HG03521 (cell line): Measurements from ENCODE around the gene NTM.
"Not testable (repeated sequence)": the region's sequence is repeated elsewhere in the genome, so short reads cannot be mapped to it uniquely, and the experiment has no call there.

Experiments used
- ATAC-seq: cut with Tn5 transposase; IDR thresholded peaks from one replicate; pipeline ENCODE4 v1.9.1; 2021; ENCODE audit warnings: mild to moderate bottlenecking, moderate library complexity; ENCODE audit not compliant: unreplicated experiment

Gene NTM

GRCh38 chr11:132310390-132311375 is 940.3 kb downstream of the NTM start:
- ATAC-seq = no peak

- no peak for ATAC-seq
These were observed 941.3 kb downstream of the NTM start for GRCh38 chr11:132311703-132312102.

- ATAC-seq = no peak
These were observed 941.7 kb downstream of the NTM start for GRCh38 chr11:132312161-132312560.

- no peak for ATAC-seq
These were observed 942.3 kb downstream of the NTM start for GRCh38 chr11:132312701-132313111.

- ATAC-seq = no peak
These were observed 944.6 kb downstream of the NTM start for GRCh38 chr11:132314911-132315455.

- no peak for ATAC-seq
These were observed 945.3 kb downstream of the NTM start for GRCh38 chr11:132315696-132316095.

GRCh38 chr11:132318421-132319157 is 948.2 kb downstream of the NTM start:
- ATAC-seq = no peak

- not testable (repeated sequence) for ATAC-seq
These were observed 949.0 kb downstream of the NTM start for GRCh38 chr11:132319419-132319818.

- ATAC-seq = no peak
These were observed 960.1 kb downstream of the NTM start for GRCh38 chr11:132330515-132330914.

GRCh38 chr11:132332521-132332920 is 962.1 kb downstream of the NTM start:
- ATAC-seq = no peak

- no peak for ATAC-seq
These were observed 964.4 kb downstream of the NTM start for GRCh38 chr11:132334769-132335280.

- no peak for ATAC-seq
These were observed 964.9 kb downstream of the NTM start for GRCh38 chr11:132335311-132335710.

GRCh38 chr11:132336781-132337535 is 966.5 kb downstream of the NTM start:
- no peak for ATAC-seq

GRCh38 chr11:132337819-132338416 is 967.5 kb downstream of the NTM start:
- no peak for ATAC-seq

- no peak for ATAC-seq
These were observed 972.0 kb downstream of the NTM start for GRCh38 chr11:132342408-132342807.

- ATAC-seq = no peak
These were observed 973.2 kb downstream of the NTM start for GRCh38 chr11:132343445-132344175.

- ATAC-seq = no peak
These were observed 976.2 kb downstream of the NTM start for GRCh38 chr11:132346558-132347148.

- no peak for ATAC-seq
These were observed 977.0 kb downstream of the NTM start for GRCh38 chr11:132347156-132348090.
